Right renal pelvis (tissue), 4 donors: ENCODE results near the gene IQCB1. TPM values are rescaled to one million over a fixed set of nuclear protein-coding genes. Genes with fewer than 3 reads are reported as not detected.
"Not testable (repeated sequence)": the region's sequence is repeated elsewhere in the genome, so short reads cannot be mapped to it uniquely, and the experiment has no call there.

Experiments used
- DNase-seq, 4 donors: peaks; one replicate each; pipeline ENCODE4 v3.0.0-alpha.2; 2013; ENCODE audit warnings: low read depth in 4 of 4, low spot score in 3 of 4, missing footprints in 1 of 4
- polyA plus RNA-seq, 4 donors: library from polyadenylated mRNA; unstranded; fragments of 120-200 nt; gene quantifications; one replicate each; pipeline ENCODE4 v1.2.1, GENCODE V29; 2013; ENCODE audit not compliant: insufficient read length in 4 of 4

IQCB1 gene
- polyA plus RNA-seq = 10 to 100 TPM; 30.2 to 41.9 (median 36.2) TPM

GRCh38 chr3:121834671-121835464, at the start of gene IQCB1, which contains the start of gene EAF2:
Gene IQCB1, minus strand, starts transcription at chr3:121835060. Its CDS starts 6,100 bp downstream, at chr3:121828960.
Gene EAF2, plus strand, starts transcription at chr3:121835209. Its CDS starts 77 bp downstream, at chr3:121835286.
- peak; percentile 91 to 95 (median 94) for DNase-seq

GRCh38 chr3:121883507-121883906, 48.6 kb upstream of the IQCB1 start:
- DNase-seq = no peak

GRCh38 chr3:121878411-121878810, 43.6 kb upstream of the IQCB1 start:
- no peak for DNase-seq

GRCh38 chr3:121871430-121871829, 36.6 kb upstream of the IQCB1 start:
- no peak for DNase-seq

- DNase-seq = no peak
Observed at GRCh38 chr3:121870717-121871116, 35.9 kb upstream of the IQCB1 start.

GRCh38 chr3:121869736-121870135, 34.9 kb upstream of the IQCB1 start:
- no peak for DNase-seq

GRCh38 chr3:121863801-121864200, 28.9 kb upstream of the IQCB1 start:
- no peak for DNase-seq

- not testable (repeated sequence) for DNase-seq
Observed at GRCh38 chr3:121863247-121863646, 28.4 kb upstream of the IQCB1 start.

- not testable (repeated sequence) for DNase-seq
Observed at GRCh38 chr3:121857778-121858177, 22.9 kb upstream of the IQCB1 start.

GRCh38 chr3:121855555-121855954, 20.7 kb upstream of the IQCB1 start:
- DNase-seq = peak in 1 of 4 donors; percentile 1

- no peak for DNase-seq
Observed at GRCh38 chr3:121852256-121852655, 17.4 kb upstream of the IQCB1 start.

GRCh38 chr3:121844892-121845291, 10.0 kb upstream of the IQCB1 start:
- DNase-seq = no peak

GRCh38 chr3:121839962-121840361, 5.1 kb upstream of the IQCB1 start:
- no peak for DNase-seq

GRCh38 chr3:121836481-121836880, 1.6 kb upstream of the IQCB1 start:
- no peak for DNase-seq

GRCh38 chr3:121836064-121836463, 1.2 kb upstream of the IQCB1 start:
- no peak for DNase-seq

GRCh38 chr3:121835465-121835801, 573 bp upstream of the IQCB1 start:
- peak in 2 of 4 donors; percentile 10 to 21 for DNase-seq

GRCh38 chr3:121834157-121834670, 646 bp downstream of the IQCB1 start:
- DNase-seq = peak in 2 of 4 donors; percentile 3 to 25

GRCh38 chr3:121822973-121823372, 11.9 kb downstream of the IQCB1 start:
- DNase-seq = no peak

- DNase-seq = no peak
Observed at GRCh38 chr3:121821421-121822199, 13.2 kb downstream of the IQCB1 start.

- no peak for DNase-seq
Observed at GRCh38 chr3:121819236-121819635, 15.6 kb downstream of the IQCB1 start.

GRCh38 chr3:121818578-121818977, 16.3 kb downstream of the IQCB1 start:
- DNase-seq = no peak
